Mucosa of rectum (tissue), 2 donors: ENCODE measurements around the gene MGAT3.

Experiments
- H3K27ac ChIP-seq, 2 donors: one replicate each; pipeline ENCODE4 v1.7.0; 2013; ENCODE audit warnings: inconsistent platforms in 2 of 2, low read depth in 2 of 2, low read length in 2 of 2
- H3K27me3 ChIP-seq, 2 donors: one replicate each; pipeline ENCODE4 v1.7.0; 2013; ENCODE audit warnings: low read length in 2 of 2; ENCODE audit not compliant: control insufficient read depth in 2 of 2, insufficient read depth in 2 of 2
- H3K36me3 ChIP-seq, 2 donors: one replicate each; pipeline ENCODE4 v1.7.0; 2013; ENCODE audit warnings: low read length in 2 of 2; ENCODE audit not compliant: control insufficient read depth in 2 of 2, insufficient read depth in 2 of 2
- H3K4me1 ChIP-seq, 2 donors: one replicate each; pipeline ENCODE4 v1.7.0; 2013; ENCODE audit warnings: low read length in 2 of 2, mild to moderate bottlenecking in 1 of 2; ENCODE audit not compliant: control insufficient read depth in 2 of 2, insufficient read depth in 2 of 2
- H3K4me3 ChIP-seq, 2 donors: one replicate each; pipeline ENCODE4 v1.7.0; 2013; ENCODE audit warnings: low read length in 2 of 2
- H3K9ac ChIP-seq, 2 donors: one replicate each; pipeline ENCODE4 v1.7.0; 2013; ENCODE audit warnings: low read length in 2 of 2, low read depth in 1 of 2, mild to moderate bottlenecking in 1 of 2
- H3K9me3 ChIP-seq, 2 donors: one replicate each; pipeline ENCODE4 v1.7.0; 2013; ENCODE audit warnings: low read length in 2 of 2; ENCODE audit not compliant: control insufficient read depth in 2 of 2
- donor health status: healthy.
- donor health status: Normal muscosa, but diverticular disease.

Gene MGAT3

DNA sequence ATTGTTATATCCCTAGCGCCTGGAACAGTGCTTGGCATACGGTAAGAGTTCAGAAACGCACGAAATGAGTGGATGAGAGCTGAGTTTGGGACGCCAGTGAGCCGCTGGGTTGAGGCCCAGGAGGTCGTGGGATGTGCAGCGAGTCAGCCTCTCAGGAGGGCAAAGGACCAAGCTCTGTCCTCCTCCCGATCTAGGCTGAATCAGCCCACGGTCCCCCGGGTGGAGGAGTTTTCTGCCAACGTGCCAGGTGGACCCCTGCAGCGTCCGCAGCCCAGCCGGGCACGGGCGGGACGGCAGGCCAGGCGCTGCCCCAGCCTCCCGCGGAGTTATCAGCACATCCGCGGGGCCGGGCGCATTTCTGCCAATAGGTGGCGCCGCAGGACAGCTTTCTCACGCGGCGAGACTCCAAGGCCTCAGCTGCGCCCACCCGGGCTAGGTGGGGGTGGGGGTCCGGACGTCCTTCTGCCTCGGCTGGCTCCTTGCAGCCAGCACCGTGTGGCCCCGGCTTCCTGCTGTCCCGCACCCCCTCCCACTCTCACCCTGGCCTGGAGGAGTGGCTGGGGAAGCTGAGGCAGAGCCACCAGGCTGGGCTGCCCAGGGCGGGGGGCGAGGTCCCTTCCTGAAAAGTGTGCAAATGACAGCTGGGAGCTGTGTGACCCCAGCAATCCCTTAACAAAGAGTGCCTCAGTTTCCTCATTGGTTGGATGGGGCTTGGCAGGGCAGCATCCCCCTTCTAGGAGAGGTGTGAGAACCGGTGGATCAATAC is 78.0 kb downstream of the MGAT3 start:
- peaks cover 3 to 9% of the 10 kb centered on the region in 2 donors for H3K36me3 ChIP-seq
- H3K4me3 ChIP-seq = peak overlapping the region in 1 of 2 donors; percentile 50
- no peaks in the 10 kb centered on the region for H3K27me3 ChIP-seq
- H3K9ac ChIP-seq = peak overlapping the region in 1 of 2 donors; percentile 32
- peaks cover 22% of the 10 kb centered on the region in 2 donors for H3K4me1 ChIP-seq
- no peaks in the 10 kb centered on the region for H3K9me3 ChIP-seq
- H3K27ac ChIP-seq = no peak overlapping the region

DNA sequence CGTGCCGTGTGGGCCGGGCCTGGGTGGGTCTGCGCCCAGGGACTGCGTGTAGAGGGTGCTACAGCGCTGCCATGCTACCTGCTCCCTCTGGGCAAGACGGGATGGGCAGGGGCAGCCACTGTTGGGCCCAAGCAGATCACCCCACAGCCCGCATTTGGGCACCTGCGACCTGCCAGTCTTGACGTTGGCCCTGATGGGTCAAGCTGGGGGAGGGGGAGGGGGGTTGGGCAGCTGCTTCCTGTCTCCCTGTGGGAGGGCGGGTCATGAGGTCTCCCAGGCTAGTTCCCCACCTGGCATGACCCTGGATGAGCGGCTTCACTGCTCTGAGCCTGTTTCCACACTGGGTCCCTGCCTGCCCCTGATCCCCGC is 78.5 kb downstream of the MGAT3 start:
- H3K27me3 ChIP-seq = no peaks in the 10 kb centered on the region
- H3K36me3 ChIP-seq = peaks cover 3 to 5% of the 10 kb centered on the region in 2 donors
- H3K27ac ChIP-seq = no peak overlapping the region
- peaks cover 18 to 21% of the 10 kb centered on the region in 2 donors for H3K4me1 ChIP-seq
- no peak overlapping the region for H3K9ac ChIP-seq
- H3K9me3 ChIP-seq = no peaks in the 10 kb centered on the region
- H3K4me3 ChIP-seq = no peak overlapping the region

DNA sequence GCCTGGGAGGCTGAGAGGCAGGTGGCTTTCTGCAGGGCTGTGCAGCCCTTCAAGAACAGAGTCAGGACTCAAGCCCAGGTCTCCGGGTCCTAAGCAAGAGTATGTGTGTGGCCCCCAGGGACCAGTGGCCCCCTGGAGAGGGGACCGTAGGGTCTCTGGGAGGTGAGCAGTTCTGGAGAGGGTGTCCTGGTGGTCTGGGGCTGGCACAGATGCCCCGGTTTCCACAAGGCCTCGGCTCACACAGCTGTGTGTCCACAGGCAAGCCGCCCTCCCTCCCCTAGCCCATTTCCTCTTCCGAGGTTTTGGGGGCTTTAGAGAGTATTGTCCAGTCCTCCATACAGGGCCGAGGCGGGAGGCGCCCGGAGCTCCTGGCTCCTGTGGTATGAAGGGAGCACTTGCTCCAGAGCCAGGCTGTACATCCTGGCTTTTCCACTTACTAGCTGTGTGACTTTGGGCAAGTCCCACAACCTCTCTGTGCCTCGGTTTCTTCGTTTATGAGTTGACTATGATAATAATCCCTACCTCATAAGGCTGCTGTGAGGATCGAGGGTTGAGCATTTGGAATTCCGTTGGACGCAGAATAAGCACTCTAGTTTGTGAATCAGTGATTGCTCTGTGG is 79.1 kb downstream of the MGAT3 start:
- H3K4me3 ChIP-seq = no peak overlapping the region
- H3K9me3 ChIP-seq = no peaks in the 10 kb centered on the region
- no peak overlapping the region for H3K27ac ChIP-seq
- no peak overlapping the region for H3K9ac ChIP-seq
- H3K36me3 ChIP-seq = peaks cover under 1 to 2% of the 10 kb centered on the region in 2 donors
- H3K27me3 ChIP-seq = no peaks in the 10 kb centered on the region
- peaks cover 15 to 18% of the 10 kb centered on the region in 2 donors for H3K4me1 ChIP-seq

DNA sequence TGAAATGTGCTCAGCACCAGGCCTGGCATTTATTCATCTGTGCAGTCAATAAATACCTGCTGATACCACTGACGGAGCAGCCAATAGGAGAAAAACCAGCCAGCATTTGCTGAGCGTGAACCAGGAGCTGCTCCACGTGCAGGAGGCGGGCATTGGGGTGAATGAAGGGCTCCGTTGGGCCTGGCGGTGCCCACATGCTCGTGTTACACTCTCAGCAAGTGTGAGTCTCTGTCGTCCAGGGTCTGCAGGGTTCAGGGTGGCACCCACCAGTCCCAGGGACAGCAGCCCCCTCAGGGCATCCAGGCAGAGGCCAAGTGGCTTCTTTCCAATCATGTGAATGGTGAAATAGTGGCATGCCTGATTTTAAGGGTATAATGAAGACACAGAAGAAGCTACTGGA is 79.9 kb downstream of the MGAT3 start:
- Histone ChIP-seq H3K9ac (no peak overlapping the region), H3K4me1 (peaks cover 8 to 11% of the 10 kb centered on the region in 2 donors), H3K9me3 (no peaks in the 10 kb centered on the region), H3K27me3 (no peaks in the 10 kb centered on the region), H3K27ac (no peak overlapping the region), H3K4me3 (no peak overlapping the region), H3K36me3 (no peaks in the 10 kb centered on the region)

DNA sequence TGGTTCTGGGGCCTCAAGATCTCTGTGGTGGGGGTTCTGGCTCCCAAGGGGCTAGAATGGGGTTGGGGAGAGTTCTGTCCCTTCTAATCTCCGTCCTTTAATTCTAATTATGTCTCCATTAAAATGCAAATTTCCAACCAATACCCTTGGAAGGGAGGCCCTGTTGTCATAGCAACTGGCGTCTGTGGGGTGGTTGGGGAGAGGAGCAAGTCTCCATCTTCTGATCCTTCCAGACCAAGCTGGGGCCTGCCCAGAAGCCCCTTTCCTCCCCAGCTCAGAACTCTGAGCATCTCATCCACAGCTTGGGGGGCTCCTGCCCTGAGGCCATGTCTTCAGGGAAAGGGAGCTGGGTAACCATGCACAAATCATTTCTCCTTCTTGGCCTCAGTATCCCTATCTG is 81.2 kb downstream of the MGAT3 start:
- H3K4me1 ChIP-seq = peaks cover 6% of the 10 kb centered on the region in 2 donors

More for the DNA sequence above, 81.2 kb downstream of the MGAT3 start:
- no peaks in the 10 kb centered on the region for H3K36me3 ChIP-seq
- H3K27ac ChIP-seq = no peak overlapping the region
- no peak overlapping the region for H3K4me3 ChIP-seq
- no peaks in the 10 kb centered on the region for H3K9me3 ChIP-seq
- H3K9ac ChIP-seq = no peak overlapping the region
- H3K27me3 ChIP-seq = no peaks in the 10 kb centered on the region
